ENCODE data around the gene OARD1. TPM values are rescaled to one million over a fixed set of nuclear protein-coding genes. Genes with fewer than 3 reads are reported as not detected.

The OARD1 gene
- total and polyA plus RNA-seq, 3 donors from 2014 or later, result 47.6 to 90.8 (median 55.8) TPM

GRCh38 chr6:41103847-41104246 lies 31.7 kb upstream of the OARD1 start:
- TF ChIP-seq, protein P1, sequence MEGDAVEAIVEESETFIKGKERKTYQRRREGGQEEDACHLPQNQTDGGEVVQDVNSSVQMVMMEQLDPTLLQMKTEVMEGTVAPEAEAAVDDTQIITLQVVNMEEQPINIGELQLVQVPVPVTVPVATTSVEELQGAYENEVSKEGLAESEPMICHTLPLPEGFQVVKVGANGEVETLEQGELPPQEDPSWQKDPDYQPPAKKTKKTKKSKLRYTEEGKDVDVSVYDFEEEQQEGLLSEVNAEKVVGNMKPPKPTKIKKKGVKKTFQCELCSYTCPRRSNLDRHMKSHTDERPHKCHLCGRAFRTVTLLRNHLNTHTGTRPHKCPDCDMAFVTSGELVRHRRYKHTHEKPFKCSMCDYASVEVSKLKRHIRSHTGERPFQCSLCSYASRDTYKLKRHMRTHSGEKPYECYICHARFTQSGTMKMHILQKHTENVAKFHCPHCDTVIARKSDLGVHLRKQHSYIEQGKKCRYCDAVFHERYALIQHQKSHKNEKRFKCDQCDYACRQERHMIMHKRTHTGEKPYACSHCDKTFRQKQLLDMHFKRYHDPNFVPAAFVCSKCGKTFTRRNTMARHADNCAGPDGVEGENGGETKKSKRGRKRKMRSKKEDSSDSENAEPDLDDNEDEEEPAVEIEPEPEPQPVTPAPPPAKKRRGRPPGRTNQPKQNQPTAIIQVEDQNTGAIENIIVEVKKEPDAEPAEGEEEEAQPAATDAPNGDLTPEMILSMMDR (IDR thresholded peaks at IDR 0.05), result no peak
- TF ChIP-seq POLR2A (IDR thresholded peaks at IDR 0.05), result no peak
- Histone ChIP-seq H3K36me3 (ENCODE audit: low read depth, missing control alignments) (no peaks in the 10 kb centered on the region), H3K4me3 (no peak overlapping the region), H3K9me3 (no peaks in the 10 kb centered on the region), H3K27me3 (no peaks in the 10 kb centered on the region), H3K27ac (no peak overlapping the region), H3K4me1 (no peaks in the 10 kb centered on the region)
- intact Hi-C loops (cut with DNase I; ENCODE audit: low total_unique reads), result no loop called here
- 96 to 100% methylated on average over 3 of the region's 3 CpGs for WGBS, 2 donors
- DNase-seq, result no peak

GRCh38 chr6:41100871-41101287 lies 28.7 kb upstream of the OARD1 start:
- peak overlapping the region; percentile 16 to 72 for H3K27ac ChIP-seq
- H3K4me1 ChIP-seq, result peaks cover 13% of the 10 kb centered on the region
- H3K4me3 ChIP-seq, result peak overlapping the region; percentile 38 to 55
- intact Hi-C loops (cut with DNase I; ENCODE audit: low total_unique reads), result no loop called here
- H3K27me3 ChIP-seq, result no peaks in the 10 kb centered on the region
- WGBS, 2 donors, result 51 to 66% methylated on average over 19 to 42 of the region's 42 CpGs
- H3K36me3 ChIP-seq (ENCODE audit: low read depth, missing control alignments), result no peaks in the 10 kb centered on the region
- H3K9me3 ChIP-seq, result no peaks in the 10 kb centered on the region
- no peak for TF ChIP-seq POLR2A (IDR thresholded peaks at IDR 0.05)
- TF ChIP-seq, protein P1 (IDR thresholded peaks at IDR 0.05), result no peak
- DNase-seq, result peak; percentile 71

GRCh38 chr6:41098366-41098765 lies 26.2 kb upstream of the OARD1 start:
- H3K36me3 ChIP-seq (ENCODE audit: low read depth, missing control alignments), result no peaks in the 10 kb centered on the region
- WGBS, 2 donors, result 26 to 53% methylated on average over 3 of the region's 3 CpGs

GRCh38 chr6:41097467-41098090 lies 25.4 kb upstream of the OARD1 start:
- Histone ChIP-seq H3K9me3 (no peaks in the 10 kb centered on the region), H3K27me3 (no peaks in the 10 kb centered on the region), H3K36me3 (ENCODE audit: low read depth, missing control alignments) (no peaks in the 10 kb centered on the region), H3K4me3 (no peak overlapping the region), H3K27ac (peak overlapping the region in 1 of 2 donors; percentile 37), H3K4me1 (peaks cover 13% of the 10 kb centered on the region)
- 63 to 70% methylated on average over 5 of the region's 5 CpGs for WGBS, 2 donors
- TF ChIP-seq POLR2A (IDR thresholded peaks at IDR 0.05), result no peak
- TF ChIP-seq, protein P1 (IDR thresholded peaks at IDR 0.05), result no peak
- intact Hi-C loops (cut with DNase I; ENCODE audit: low total_unique reads), result no loop called here
- DNase-seq, result no peak

More at GRCh38 chr6:41098366-41098765, 26.2 kb upstream of the OARD1 start:
- Histone ChIP-seq H3K9me3 (no peaks in the 10 kb centered on the region), H3K4me1 (peaks cover 13% of the 10 kb centered on the region), H3K27ac (peak overlapping the region in 1 of 2 donors; percentile 37), H3K27me3 (no peaks in the 10 kb centered on the region), H3K4me3 (no peak overlapping the region)
- intact Hi-C loops (cut with DNase I; ENCODE audit: low total_unique reads), result no loop called here
- DNase-seq, result no peak
- TF ChIP-seq POLR2A (IDR thresholded peaks at IDR 0.05), result no peak
- TF ChIP-seq, protein P1 (IDR thresholded peaks at IDR 0.05), result no peak

DNA sequence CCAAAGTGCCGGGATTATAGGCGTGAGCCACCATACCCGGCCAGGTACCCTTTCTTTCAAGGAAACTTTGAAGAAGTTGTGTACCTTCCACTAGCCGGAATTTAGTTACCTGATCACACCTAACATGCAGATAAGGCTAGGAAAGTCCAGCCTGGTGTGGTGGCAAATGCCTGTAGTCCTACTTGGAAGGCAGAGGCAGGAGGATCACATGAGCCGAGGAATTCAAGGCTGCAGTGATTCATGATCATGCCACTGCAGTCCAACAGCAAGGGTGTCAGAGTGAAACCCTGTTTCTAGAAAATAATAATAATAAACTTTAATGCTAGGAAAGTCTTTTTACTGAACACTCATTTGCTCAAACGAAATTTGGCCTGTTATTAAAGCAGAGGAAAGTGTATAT lies 21.6 kb upstream of the OARD1 start:
- 93% methylated on average over 6 of the region's 6 CpGs for WGBS, 2 donors

More for the DNA sequence above, 21.6 kb upstream of the OARD1 start:
- no peak overlapping the region for H3K27ac ChIP-seq
- no peak overlapping the region for H3K4me3 ChIP-seq
- DNase-seq, result no peak
- no peaks in the 10 kb centered on the region for H3K36me3 ChIP-seq (ENCODE audit: low read depth, missing control alignments)
- H3K9me3 ChIP-seq, result no peaks in the 10 kb centered on the region
- peaks cover 12% of the 10 kb centered on the region for H3K4me1 ChIP-seq
- TF ChIP-seq POLR2A (IDR thresholded peaks at IDR 0.05), result no peak
- TF ChIP-seq, protein P1 (IDR thresholded peaks at IDR 0.05), result no peak
- no peaks in the 10 kb centered on the region for H3K27me3 ChIP-seq
- intact Hi-C loops (cut with DNase I; ENCODE audit: low total_unique reads), result no loop called here
